ENCODE measurements around the gene BABAM2. TPM values are rescaled to one million over a fixed set of nuclear protein-coding genes. Genes with fewer than 3 reads are reported as not detected.

Gene BABAM2
- total and polyA plus RNA-seq, 2 experiments from 2014 or later, result 17.8 to 21.5 TPM

DNA sequence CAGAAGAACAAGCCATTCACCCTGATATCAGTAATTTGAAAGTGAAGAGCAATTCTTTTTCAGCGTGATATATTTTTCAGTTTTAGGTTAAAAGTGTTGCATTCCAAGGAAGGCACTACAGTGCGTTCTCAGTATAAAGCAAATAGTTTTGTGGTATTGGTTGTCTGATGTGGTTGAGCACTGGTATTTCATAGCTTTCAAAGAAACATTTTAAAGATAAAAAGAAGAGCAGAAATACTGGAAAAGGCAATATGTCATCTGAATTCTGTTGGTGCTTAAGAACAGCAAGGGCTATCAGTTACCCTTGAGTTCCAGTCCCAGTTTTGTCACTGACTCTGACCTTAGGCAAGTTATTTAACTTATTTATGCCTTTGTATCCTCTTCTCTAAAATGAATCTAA, 191.6 kb downstream of the BABAM2 start:
- H3K27ac ChIP-seq (ENCODE audit: low read depth), result no peak overlapping the region
- no peak for DNase-seq (ENCODE audit: low spot score)
- H3K27me3 ChIP-seq (ENCODE audit: insufficient read depth), result no peaks in the 10 kb centered on the region
- no peaks in the 10 kb centered on the region for H3F3A ChIP-seq (replicated peaks; ENCODE audit: low read depth)
- no peaks in the 10 kb centered on the region for H3K9me2 ChIP-seq (ENCODE audit: insufficient read depth)
- ATAC-seq, result no peak
- no peak overlapping the region for H3K4me3 ChIP-seq
- no peaks in the 10 kb centered on the region for H4K20me1 ChIP-seq (replicated peaks; ENCODE audit: insufficient read depth)
- H2AFZ ChIP-seq, result no peak overlapping the region
- Mint-ChIP-seq H3K4me1 (peaks cover 8% of the 10 kb centered on the region), H3K36me3 (ENCODE audit: low read depth) (no peaks in the 10 kb centered on the region), H3K4me3 (no peak overlapping the region), H3K27me3 (ENCODE audit: insufficient read depth, low read depth, poor library complexity) (no peaks in the 10 kb centered on the region), H3K27ac (no peak overlapping the region), H3K9me3 (no peaks in the 10 kb centered on the region)
- TF ChIP-seq NANOG (IDR thresholded peaks at IDR 0.05; ENCODE audit: borderline replicate concordance) (no peak), EZH2phosphoT487 (IDR thresholded peaks at IDR 0.05; ENCODE audit: unreplicated experiment) (no peak), POLR2AphosphoS5 (IDR thresholded peaks at IDR 0.05; ENCODE audit: low read depth) (no peak), ZNF114 (CRISPR knock-in tag; IDR thresholded peaks at IDR 0.05) (no peak), JUNB (IDR thresholded peaks at IDR 0.05; ENCODE audit: unreplicated experiment) (no peak), STAT1 (IDR thresholded peaks at IDR 0.05; ENCODE audit: unreplicated experiment) (no peak), ZNF331 (CRISPR knock-in tag; IDR thresholded peaks at IDR 0.05; ENCODE audit: low read depth) (no peak), CREB1 (CRISPR knock-in tag; IDR thresholded peaks at IDR 0.05; ENCODE audit: low read depth) (no peak), EZH2 (IDR thresholded peaks at IDR 0.05; ENCODE audit: low read depth, unreplicated experiment) (no peak)
- TF ChIP-seq, protein P1, sequence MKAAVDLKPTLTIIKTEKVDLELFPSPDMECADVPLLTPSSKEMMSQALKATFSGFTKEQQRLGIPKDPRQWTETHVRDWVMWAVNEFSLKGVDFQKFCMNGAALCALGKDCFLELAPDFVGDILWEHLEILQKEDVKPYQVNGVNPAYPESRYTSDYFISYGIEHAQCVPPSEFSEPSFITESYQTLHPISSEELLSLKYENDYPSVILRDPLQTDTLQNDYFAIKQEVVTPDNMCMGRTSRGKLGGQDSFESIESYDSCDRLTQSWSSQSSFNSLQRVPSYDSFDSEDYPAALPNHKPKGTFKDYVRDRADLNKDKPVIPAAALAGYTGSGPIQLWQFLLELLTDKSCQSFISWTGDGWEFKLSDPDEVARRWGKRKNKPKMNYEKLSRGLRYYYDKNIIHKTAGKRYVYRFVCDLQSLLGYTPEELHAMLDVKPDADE (IDR thresholded peaks at IDR 0.05), result no peak
- TF ChIP-seq, protein P2, sequence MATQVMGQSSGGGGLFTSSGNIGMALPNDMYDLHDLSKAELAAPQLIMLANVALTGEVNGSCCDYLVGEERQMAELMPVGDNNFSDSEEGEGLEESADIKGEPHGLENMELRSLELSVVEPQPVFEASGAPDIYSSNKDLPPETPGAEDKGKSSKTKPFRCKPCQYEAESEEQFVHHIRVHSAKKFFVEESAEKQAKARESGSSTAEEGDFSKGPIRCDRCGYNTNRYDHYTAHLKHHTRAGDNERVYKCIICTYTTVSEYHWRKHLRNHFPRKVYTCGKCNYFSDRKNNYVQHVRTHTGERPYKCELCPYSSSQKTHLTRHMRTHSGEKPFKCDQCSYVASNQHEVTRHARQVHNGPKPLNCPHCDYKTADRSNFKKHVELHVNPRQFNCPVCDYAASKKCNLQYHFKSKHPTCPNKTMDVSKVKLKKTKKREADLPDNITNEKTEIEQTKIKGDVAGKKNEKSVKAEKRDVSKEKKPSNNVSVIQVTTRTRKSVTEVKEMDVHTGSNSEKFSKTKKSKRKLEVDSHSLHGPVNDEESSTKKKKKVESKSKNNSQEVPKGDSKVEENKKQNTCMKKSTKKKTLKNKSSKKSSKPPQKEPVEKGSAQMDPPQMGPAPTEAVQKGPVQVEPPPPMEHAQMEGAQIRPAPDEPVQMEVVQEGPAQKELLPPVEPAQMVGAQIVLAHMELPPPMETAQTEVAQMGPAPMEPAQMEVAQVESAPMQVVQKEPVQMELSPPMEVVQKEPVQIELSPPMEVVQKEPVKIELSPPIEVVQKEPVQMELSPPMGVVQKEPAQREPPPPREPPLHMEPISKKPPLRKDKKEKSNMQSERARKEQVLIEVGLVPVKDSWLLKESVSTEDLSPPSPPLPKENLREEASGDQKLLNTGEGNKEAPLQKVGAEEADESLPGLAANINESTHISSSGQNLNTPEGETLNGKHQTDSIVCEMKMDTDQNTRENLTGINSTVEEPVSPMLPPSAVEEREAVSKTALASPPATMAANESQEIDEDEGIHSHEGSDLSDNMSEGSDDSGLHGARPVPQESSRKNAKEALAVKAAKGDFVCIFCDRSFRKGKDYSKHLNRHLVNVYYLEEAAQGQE (IDR thresholded peaks at IDR 0.05; ENCODE audit: unreplicated experiment), result no peak
- TF ChIP-seq, protein P3, sequence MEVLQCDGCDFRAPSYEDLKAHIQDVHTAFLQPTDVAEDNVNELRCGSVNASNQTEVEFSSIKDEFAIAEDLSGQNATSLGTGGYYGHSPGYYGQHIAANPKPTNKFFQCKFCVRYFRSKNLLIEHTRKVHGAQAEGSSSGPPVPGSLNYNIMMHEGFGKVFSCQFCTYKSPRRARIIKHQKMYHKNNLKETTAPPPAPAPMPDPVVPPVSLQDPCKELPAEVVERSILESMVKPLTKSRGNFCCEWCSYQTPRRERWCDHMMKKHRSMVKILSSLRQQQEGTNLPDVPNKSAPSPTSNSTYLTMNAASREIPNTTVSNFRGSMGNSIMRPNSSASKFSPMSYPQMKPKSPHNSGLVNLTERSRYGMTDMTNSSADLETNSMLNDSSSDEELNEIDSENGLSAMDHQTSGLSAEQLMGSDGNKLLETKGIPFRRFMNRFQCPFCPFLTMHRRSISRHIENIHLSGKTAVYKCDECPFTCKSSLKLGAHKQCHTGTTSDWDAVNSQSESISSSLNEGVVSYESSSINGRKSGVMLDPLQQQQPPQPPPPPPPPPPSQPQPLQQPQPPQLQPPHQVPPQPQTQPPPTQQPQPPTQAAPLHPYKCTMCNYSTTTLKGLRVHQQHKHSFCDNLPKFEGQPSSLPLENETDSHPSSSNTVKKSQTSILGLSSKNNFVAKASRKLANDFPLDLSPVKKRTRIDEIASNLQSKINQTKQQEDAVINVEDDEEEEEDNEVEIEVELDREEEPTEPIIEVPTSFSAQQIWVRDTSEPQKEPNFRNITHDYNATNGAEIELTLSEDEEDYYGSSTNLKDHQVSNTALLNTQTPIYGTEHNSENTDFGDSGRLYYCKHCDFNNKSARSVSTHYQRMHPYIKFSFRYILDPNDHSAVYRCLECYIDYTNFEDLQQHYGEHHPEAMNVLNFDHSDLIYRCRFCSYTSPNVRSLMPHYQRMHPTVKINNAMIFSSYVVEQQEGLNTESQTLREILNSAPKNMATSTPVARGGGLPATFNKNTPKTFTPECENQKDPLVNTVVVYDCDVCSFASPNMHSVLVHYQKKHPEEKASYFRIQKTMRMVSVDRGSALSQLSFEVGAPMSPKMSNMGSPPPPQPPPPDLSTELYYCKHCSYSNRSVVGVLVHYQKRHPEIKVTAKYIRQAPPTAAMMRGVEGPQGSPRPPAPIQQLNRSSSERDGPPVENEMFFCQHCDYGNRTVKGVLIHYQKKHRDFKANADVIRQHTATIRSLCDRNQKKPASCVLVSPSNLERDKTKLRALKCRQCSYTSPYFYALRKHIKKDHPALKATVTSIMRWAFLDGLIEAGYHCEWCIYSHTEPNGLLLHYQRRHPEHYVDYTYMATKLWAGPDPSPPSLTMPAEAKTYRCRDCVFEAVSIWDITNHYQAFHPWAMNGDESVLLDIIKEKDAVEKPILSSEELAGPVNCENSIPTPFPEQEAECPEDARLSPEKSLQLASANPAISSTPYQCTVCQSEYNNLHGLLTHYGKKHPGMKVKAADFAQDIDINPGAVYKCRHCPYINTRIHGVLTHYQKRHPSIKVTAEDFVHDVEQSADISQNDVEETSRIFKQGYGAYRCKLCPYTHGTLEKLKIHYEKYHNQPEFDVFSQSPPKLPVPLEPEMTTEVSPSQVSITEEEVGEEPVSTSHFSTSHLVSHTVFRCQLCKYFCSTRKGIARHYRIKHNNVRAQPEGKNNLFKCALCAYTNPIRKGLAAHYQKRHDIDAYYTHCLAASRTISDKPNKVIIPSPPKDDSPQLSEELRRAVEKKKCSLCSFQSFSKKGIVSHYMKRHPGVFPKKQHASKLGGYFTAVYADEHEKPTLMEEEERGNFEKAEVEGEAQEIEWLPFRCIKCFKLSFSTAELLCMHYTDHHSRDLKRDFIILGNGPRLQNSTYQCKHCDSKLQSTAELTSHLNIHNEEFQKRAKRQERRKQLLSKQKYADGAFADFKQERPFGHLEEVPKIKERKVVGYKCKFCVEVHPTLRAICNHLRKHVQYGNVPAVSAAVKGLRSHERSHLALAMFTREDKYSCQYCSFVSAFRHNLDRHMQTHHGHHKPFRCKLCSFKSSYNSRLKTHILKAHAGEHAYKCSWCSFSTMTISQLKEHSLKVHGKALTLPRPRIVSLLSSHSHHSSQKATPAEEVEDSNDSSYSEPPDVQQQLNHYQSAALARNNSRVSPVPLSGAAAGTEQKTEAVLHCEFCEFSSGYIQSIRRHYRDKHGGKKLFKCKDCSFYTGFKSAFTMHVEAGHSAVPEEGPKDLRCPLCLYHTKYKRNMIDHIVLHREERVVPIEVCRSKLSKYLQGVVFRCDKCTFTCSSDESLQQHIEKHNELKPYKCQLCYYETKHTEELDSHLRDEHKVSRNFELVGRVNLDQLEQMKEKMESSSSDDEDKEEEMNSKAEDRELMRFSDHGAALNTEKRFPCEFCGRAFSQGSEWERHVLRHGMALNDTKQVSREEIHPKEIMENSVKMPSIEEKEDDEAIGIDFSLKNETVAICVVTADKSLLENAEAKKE (CRISPR knock-in tag; IDR thresholded peaks at IDR 0.05), result no peak
- TF ChIP-seq, protein P4, sequence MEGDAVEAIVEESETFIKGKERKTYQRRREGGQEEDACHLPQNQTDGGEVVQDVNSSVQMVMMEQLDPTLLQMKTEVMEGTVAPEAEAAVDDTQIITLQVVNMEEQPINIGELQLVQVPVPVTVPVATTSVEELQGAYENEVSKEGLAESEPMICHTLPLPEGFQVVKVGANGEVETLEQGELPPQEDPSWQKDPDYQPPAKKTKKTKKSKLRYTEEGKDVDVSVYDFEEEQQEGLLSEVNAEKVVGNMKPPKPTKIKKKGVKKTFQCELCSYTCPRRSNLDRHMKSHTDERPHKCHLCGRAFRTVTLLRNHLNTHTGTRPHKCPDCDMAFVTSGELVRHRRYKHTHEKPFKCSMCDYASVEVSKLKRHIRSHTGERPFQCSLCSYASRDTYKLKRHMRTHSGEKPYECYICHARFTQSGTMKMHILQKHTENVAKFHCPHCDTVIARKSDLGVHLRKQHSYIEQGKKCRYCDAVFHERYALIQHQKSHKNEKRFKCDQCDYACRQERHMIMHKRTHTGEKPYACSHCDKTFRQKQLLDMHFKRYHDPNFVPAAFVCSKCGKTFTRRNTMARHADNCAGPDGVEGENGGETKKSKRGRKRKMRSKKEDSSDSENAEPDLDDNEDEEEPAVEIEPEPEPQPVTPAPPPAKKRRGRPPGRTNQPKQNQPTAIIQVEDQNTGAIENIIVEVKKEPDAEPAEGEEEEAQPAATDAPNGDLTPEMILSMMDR (conservative IDR thresholded peaks at IDR 0.05; ENCODE audit: low read depth in 2 of 2), result no peak
- H3K79me2 ChIP-seq (replicated peaks; ENCODE audit: insufficient read depth), result no peaks in the 10 kb centered on the region
- peaks cover 7% of the 10 kb centered on the region; the same call in 1 of the 2 replicates for H3K4me1 ChIP-seq (ENCODE audit: insufficient read depth)
- H3K36me3 ChIP-seq (ENCODE audit: insufficient read depth), result no peaks in the 10 kb centered on the region
- no peak overlapping the region for H3K4me2 ChIP-seq
